H1 (cell line): Measurements from ENCODE around the gene MYO1G. TPM values are rescaled to one million over a fixed set of nuclear protein-coding genes. Genes with fewer than 3 reads are reported as not detected.

Source experiments
- CTCF ChIA-PET: fragments of 300-600 bp; sonication (Branson Sonifier 250); formaldehyde crosslinking; loops from one replicate; lab custom pipeline; 2021; ENCODE audit not compliant: partially characterized antibody; lab: Charles Lee
- POLR2A ChIA-PET: fragments of 300-600 bp; sonication (Branson Sonifier 250); formaldehyde crosslinking; loops from one replicate; lab custom pipeline; 2021; ENCODE audit warnings: inconsistent platforms; ENCODE audit not compliant: partially characterized antibody; lab: Charles Lee
- DNase-seq, 2 experiments: peaks; one replicate each; pipeline versions ENCODE4 v3.0.0 to v3.0.0-alpha.2; 2010 to 2022; ENCODE audit warnings: low spot score in 2 of 2, low read depth in 1 of 2, mixed read lengths in 1 of 2
- FAIRE-seq: peaks from 2 replicates; lab custom pipeline; 2011; peaks lifted over from hg19 to GRCh38; lab: Jason Lieb, UNC
- H2AFZ ChIP-seq: 2 replicates; pipeline ENCODE4 v1.8.1; 2012; ENCODE audit warnings: low read length, inconsistent platforms
- H2AK5ac ChIP-seq: 2 replicates; pipeline ENCODE4 v1.6.1; 2013; ENCODE audit warnings: low read depth, low read length
- H2BK120ac ChIP-seq: replicated peaks from 2 replicates; pipeline ENCODE3; 2013; ENCODE audit warnings: low read depth, low read length, inconsistent platforms
- H2BK12ac ChIP-seq: 2 replicates; pipeline ENCODE4 v1.6.1; 2013; ENCODE audit warnings: low read depth, low read length
- H2BK15ac ChIP-seq: 2 replicates; pipeline ENCODE4 v1.6.1; 2013; ENCODE audit warnings: low read length
- H2BK20ac ChIP-seq: 2 replicates; pipeline ENCODE4 v1.6.1; 2013; ENCODE audit warnings: low read length
- H2BK5ac ChIP-seq: 2 replicates; pipeline ENCODE4 v1.6.1; 2013; ENCODE audit warnings: low read depth, low read length
- H3K14ac ChIP-seq: 2 replicates; pipeline ENCODE4 v1.6.1; 2013; ENCODE audit warnings: inconsistent platforms; ENCODE audit not compliant: insufficient read length
- H3K18ac ChIP-seq: 2 replicates; pipeline ENCODE4 v1.6.1; 2013; ENCODE audit warnings: low read length; ENCODE audit errors: extremely low read depth
- H3K23ac ChIP-seq: 2 replicates; pipeline ENCODE4 v1.6.1; 2013; ENCODE audit warnings: inconsistent platforms; ENCODE audit not compliant: insufficient read length
- H3K23me2 ChIP-seq: 2 replicates; pipeline ENCODE4 v1.6.1; 2013; ENCODE audit warnings: low read depth, low read length
- H3K27ac ChIP-seq: 2 replicates; pipeline ENCODE4 v1.6.1; 2011; ENCODE audit warnings: low read depth, low read length, inconsistent platforms
- H3K27me3 ChIP-seq, 4 experiments: replicated peaks in 1 of 4; 1 replicate in 1 of 4; 2 replicates in 3 of 4; pipeline versions ENCODE4 v1.6.1 to v1.8.1; 2011 to 2013; ENCODE audit warnings: low read length in 3 of 4, mild to moderate bottlenecking in 3 of 4, inconsistent platforms in 2 of 4, mixed read lengths in 2 of 4, moderate library complexity in 1 of 4; ENCODE audit not compliant: control insufficient read depth in 3 of 4, insufficient read depth in 3 of 4; ENCODE audit errors: extremely low read depth in 1 of 4
- H3K36me3 ChIP-seq, 4 experiments: 2 replicates each; pipeline versions ENCODE4 v1.6.1 to v1.8.1; 2011 to 2013; ENCODE audit warnings: mild to moderate bottlenecking in 4 of 4, low read length in 3 of 4, moderate library complexity in 2 of 4, control low read depth in 1 of 4, inconsistent platforms in 1 of 4; ENCODE audit not compliant: insufficient read depth in 4 of 4, control insufficient read depth in 2 of 4
- H3K4ac ChIP-seq: replicated peaks from 2 replicates; pipeline ENCODE3; 2013; ENCODE audit warnings: low read length, low read depth, mixed read lengths, inconsistent platforms; ENCODE audit not compliant: insufficient read length
- H3K4me1 ChIP-seq, 4 experiments: replicated peaks in 1 of 4; 1 replicate in 1 of 4; 2 replicates in 3 of 4; pipeline versions ENCODE4 v1.6.1 to v1.8.1; 2011 to 2013; ENCODE audit warnings: low read length in 3 of 4, inconsistent platforms in 2 of 4, mixed read lengths in 1 of 4; ENCODE audit not compliant: insufficient read depth in 4 of 4, control insufficient read depth in 3 of 4
- H3K4me2 ChIP-seq, 2 experiments: 2 replicates each; pipeline versions ENCODE4 v1.6.1 to v1.8.1; 2011 to 2013; ENCODE audit warnings: low read depth in 2 of 2, low read length in 2 of 2, control low read depth in 1 of 2, inconsistent platforms in 1 of 2, mild to moderate bottlenecking in 1 of 2; ENCODE audit not compliant: insufficient read depth in 1 of 2
- H3K4me3 ChIP-seq, 4 experiments: fragments of 200-600, 300-600 bp in 1 of 4; sonication (generic), shearing (Covaris generic), sonication (Bioruptor Twin) in 1 of 4; 2 replicates each; pipeline versions ENCODE4 v1.5.1 to v1.8.1; 2011 to 2016; ENCODE audit warnings: low read length in 4 of 4, low read depth in 3 of 4, control low read depth in 2 of 4, inconsistent platforms in 2 of 4, mild to moderate bottlenecking in 2 of 4, mixed read lengths in 1 of 4, moderate library complexity in 1 of 4; ENCODE audit not compliant: insufficient read depth in 2 of 4; ENCODE audit errors: extremely low read depth in 1 of 4
- H3K56ac ChIP-seq: replicated peaks from 2 replicates; pipeline ENCODE3; 2013; ENCODE audit warnings: low read depth, mild to moderate bottlenecking, mixed read lengths, low read length, inconsistent platforms; ENCODE audit not compliant: insufficient read length
- H3K79me1 ChIP-seq: 2 replicates; pipeline ENCODE4 v1.6.1; 2013; ENCODE audit warnings: low read depth, low read length, control low read depth
- H3K79me2 ChIP-seq, 2 experiments: 2 replicates each; pipeline versions ENCODE4 v1.6.1 to v1.8.1; 2012 to 2013; ENCODE audit warnings: low read length in 2 of 2, mild to moderate bottlenecking in 2 of 2, inconsistent platforms in 1 of 2; ENCODE audit not compliant: insufficient read depth in 2 of 2, control insufficient read depth in 1 of 2
- H3K9ac ChIP-seq, 4 experiments: replicated peaks in 1 of 4; 1 replicate in 1 of 4; 2 replicates in 3 of 4; pipeline versions ENCODE4 v1.6.1 to v1.8.1; 2011 to 2013; ENCODE audit warnings: low read depth in 3 of 4, low read length in 3 of 4, control low read depth in 2 of 4, mild to moderate bottlenecking in 2 of 4, moderate library complexity in 2 of 4, inconsistent platforms in 1 of 4; ENCODE audit errors: extremely low read depth in 1 of 4
- H3K9me3 ChIP-seq, 2 experiments: 2 replicates each; pipeline versions ENCODE4 v1.6.1 to v1.8.1; 2012 to 2013; ENCODE audit warnings: mild to moderate bottlenecking in 2 of 2, moderate library complexity in 2 of 2, control low read depth in 1 of 2, inconsistent platforms in 1 of 2, low read depth in 1 of 2, low read length in 1 of 2, mixed read lengths in 1 of 2; ENCODE audit not compliant: insufficient read depth in 2 of 2
- H4K20me1 ChIP-seq, 2 experiments: replicated peaks in 1 of 2; 2 replicates each; pipeline versions ENCODE3 to v1.8.1; 2011 to 2013; ENCODE audit warnings: inconsistent platforms in 2 of 2, low read length in 2 of 2, mild to moderate bottlenecking in 1 of 2; ENCODE audit not compliant: insufficient read depth in 2 of 2, control insufficient read depth in 1 of 2
- H4K5ac ChIP-seq: 2 replicates; pipeline ENCODE4 v1.6.1; 2013; ENCODE audit warnings: low read length, low read depth, mixed read lengths, inconsistent platforms; ENCODE audit not compliant: insufficient read length
- H4K8ac ChIP-seq: 2 replicates; pipeline ENCODE4 v1.8.0; 2013; ENCODE audit warnings: mild to moderate bottlenecking, moderate library complexity, low read length, inconsistent platforms; ENCODE audit not compliant: insufficient read depth; ENCODE audit errors: extremely low read depth
- H4K91ac ChIP-seq: replicated peaks from 2 replicates; pipeline ENCODE3; 2013; ENCODE audit warnings: low read length, mixed read lengths, inconsistent platforms; ENCODE audit not compliant: insufficient read length
- KDM4A ChIP-seq: IDR thresholded peaks from one replicate; pipeline ENCODE4 v1.7.1; 2012; ENCODE audit warnings: low read depth, mild to moderate bottlenecking, moderate library complexity, low read length, inconsistent platforms; ENCODE audit not compliant: severe bottlenecking
- PHF8 ChIP-seq: fragments of 200-600 bp; sonication (generic); conservative IDR thresholded peaks from 2 replicates; pipeline ENCODE4 v1.7.1; 2012; ENCODE audit warnings: low read depth, mild to moderate bottlenecking, inconsistent platforms, low read length, moderate library complexity
- SAP30 ChIP-seq: fragments of 300-600 bp; sonication (generic); IDR thresholded peaks from 2 replicates; pipeline ENCODE4 v1.7.1; 2012; ENCODE audit warnings: low read length, moderate library complexity, mild to moderate bottlenecking, inconsistent platforms; ENCODE audit not compliant: insufficient read depth, insufficient replicate concordance
- TAF7 ChIP-seq: optimal IDR thresholded peaks from 2 replicates; pipeline ENCODE3; 2011; ENCODE audit warnings: low read depth, mild to moderate bottlenecking, inconsistent platforms, low read length, moderate library complexity, borderline replicate concordance
- WGBS, 2 experiments: shearing (Covaris generic) in 1 of 2; methylation state at CpG; one replicate each; pipeline versions ENCODE4 v1.1.6 to v1.1.7; 2013 to 2015; ENCODE audit warnings: low lambda C conversion rate in 2 of 2, mixed read lengths in 2 of 2, inconsistent platforms in 1 of 2, low coverage in 1 of 2, missing lambda C conversion rate in 1 of 2; ENCODE audit not compliant: insufficient replicate concordance in 2 of 2, insufficient coverage in 1 of 2, insufficient read length in 1 of 2; ENCODE audit errors: extremely low coverage in 1 of 2, missing lambda C conversion rate in 1 of 2; 5-methylcytosine and 5-hydroxymethylcytosine counted together
- polyA plus RNA-seq, 7 experiments: library from polyadenylated mRNA; depleted of rRNA in 3 of 7; stranded (reverse) in 5 of 7; unstranded in 2 of 7; fragments of >200 nt in 5 of 7; fragments of 200-250 nt in 2 of 7; gene quantifications; 1 replicate in 5 of 7; 2 replicates in 1 of 7; 4 replicates in 1 of 7; pipeline versions ENCODE4 v1.2.1 to v1.2.3, GENCODE V29; 2011 to 2013; ENCODE audit warnings: missing spikeins in 2 of 7, mixed read lengths in 2 of 7
- total RNA-seq: library from RNA; stranded (reverse); fragmentation: NEBNext Ultra II Directional; extraction: Animal tissue kit (Norgen Biotek cat#: 25700); gene quantifications from 2 replicates; pipeline ENCODE4 v1.2.1, GENCODE V29; 2021

MYO1G gene
- total and polyA plus RNA-seq, 2 of the 8 experiments (the other 6 are each of a cell fraction or from before 2014, with no cell fraction given), result 0.08 to 0.19 TPM

DNA sequence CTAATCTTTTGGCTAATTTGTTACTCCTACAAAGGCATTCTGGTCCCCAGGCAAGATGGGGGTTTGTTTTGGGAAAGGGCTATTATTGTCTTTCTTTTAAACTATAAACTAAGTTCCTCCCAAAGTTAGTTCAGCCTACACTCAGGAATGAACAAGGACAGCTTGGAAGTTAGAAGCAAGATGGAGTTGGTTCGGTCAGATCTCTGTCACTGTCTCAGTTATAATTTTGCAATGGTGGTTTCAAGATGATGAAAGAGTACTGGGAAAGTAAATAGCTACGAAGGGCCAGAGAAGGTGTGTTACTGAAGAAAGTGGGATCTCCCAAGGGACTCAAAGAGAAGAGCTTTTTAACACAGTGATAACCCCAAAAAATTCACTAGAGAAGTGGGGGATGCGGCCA is 10.3 kb upstream of the MYO1G start:
- H3K27ac ChIP-seq, result no peak overlapping the region
- H3K79me1 ChIP-seq, result no peaks in the 10 kb centered on the region
- H2BK12ac ChIP-seq, result no peak overlapping the region
- H2AFZ ChIP-seq, result no peak overlapping the region
- H4K91ac ChIP-seq, result no peak overlapping the region
- no peak overlapping the region for H4K8ac ChIP-seq
- no peak for DNase-seq
- H4K5ac ChIP-seq, result no peak overlapping the region
- no peak overlapping the region for H3K23ac ChIP-seq
- ChIA-PET POLR2A (interaction anchor here (1.0 to 13.3 kb wide), 9 partner anchors 8 to 149 kb away, joined by 3 to 193 read pairs (median 5); partner anchors contain the start of genes CCM2, MYO1G and TBRG4), CTCF (interaction anchor here (0.8 to 4.3 kb wide), 5 partner anchors 9 to 146 kb away, joined by 3 to 27 read pairs (median 4); partner anchors contain the start of gene CCM2)
- no peak overlapping the region for H2BK20ac ChIP-seq
- H3K23me2 ChIP-seq, result peaks cover 9% of the 10 kb centered on the region; the same call in 1 of the 2 replicates
- no peak overlapping the region for H3K9ac ChIP-seq
- peaks cover 0 to 6% (median 4%) of the 10 kb centered on the region in 4 experiments; a peak in 3 of 7 replicates for H3K4me1 ChIP-seq
- H3K79me2 ChIP-seq, result peaks cover 18 to 23% of the 10 kb centered on the region in 2 experiments
- FAIRE-seq, result no peak
- H3K56ac ChIP-seq, result no peak overlapping the region
- H3K18ac ChIP-seq, result no peak overlapping the region
- no peak overlapping the region for H3K4me2 ChIP-seq
- H3K36me3 ChIP-seq, result peaks cover 4 to 19% (median 13%) of the 10 kb centered on the region in 4 experiments; a peak in 7 of 8 replicates
- peaks cover 0 to 2% of the 10 kb centered on the region in 2 experiments; a peak in 1 of 4 replicates for H3K9me3 ChIP-seq
- H4K20me1 ChIP-seq, result peaks cover 3 to 6% of the 10 kb centered on the region in 2 experiments
- H2AK5ac ChIP-seq, result no peak overlapping the region
- H2BK15ac ChIP-seq, result no peak overlapping the region
- H2BK5ac ChIP-seq, result no peak overlapping the region
- H3K4ac ChIP-seq, result no peak overlapping the region
- WGBS, 2 experiments, result 98% methylated on average over 3 of the region's 3 CpGs; no CpG with 5 or more reads in 1 of the 2 experiments
- no peak overlapping the region for H2BK120ac ChIP-seq
- no peak overlapping the region for H3K4me3 ChIP-seq
- H3K27me3 ChIP-seq, result no peaks in the 10 kb centered on the region
- no peak overlapping the region for H3K14ac ChIP-seq
- no peak for TF ChIP-seq SAP30
- no peak for TF ChIP-seq TAF7
- no peak for TF ChIP-seq KDM4A
- TF ChIP-seq PHF8, result no peak
